Left lung (tissue), 10 donors: ENCODE measurements around the gene PLA2G6. TPM values are rescaled to one million over a fixed set of nuclear protein-coding genes. Genes with fewer than 3 reads are reported as not detected.
A peak's percentile ranks its signal among the peaks of the same experiment; 100 is the strongest.
"Not testable (repeated sequence)": the region's sequence is repeated elsewhere in the genome, so short reads cannot be mapped to it uniquely, and the experiment has no call there.

Experiments
- ATAC-seq: fragments of 200-7000 bp; cut with Tn5 transposase; one replicate; pipeline ENCODE4 v1.9.1; 2020; ENCODE audit warnings: moderate library complexity
- DNase-seq, 4 donors: peaks; one replicate each; pipeline ENCODE4 v3.0.0-alpha.2; 2013 to 2020
- H3K27ac ChIP-seq, 2 donors: fragments of 200-600 bp; sonication (generic) in 1 of 2; one replicate each; pipeline versions ENCODE4 v1.5.0 to v1.8.0; 2020 to 2021
- H3K27me3 ChIP-seq, 2 donors: fragments of 200-600 bp; sonication (generic) in 1 of 2; one replicate each; pipeline versions ENCODE4 v1.5.0 to v1.8.0; 2020 to 2021
- H3K36me3 ChIP-seq, 2 donors: fragments of 200-600 bp; sonication (generic) in 1 of 2; one replicate each; pipeline versions ENCODE4 v1.5.0 to v1.8.0; 2020 to 2021
- H3K4me1 ChIP-seq, 2 donors: fragments of 200-600 bp; one replicate each; pipeline ENCODE4 v1.8.0; 2021
- H3K4me3 ChIP-seq, 2 donors: fragments of 200-600 bp; sonication (generic) in 1 of 2; one replicate each; pipeline versions ENCODE4 v1.5.0 to v1.8.0; 2020 to 2021; ENCODE audit warnings: mild to moderate bottlenecking in 1 of 2
- H3K9me3 ChIP-seq, 2 donors: fragments of 200-600 bp; sonication (generic) in 1 of 2; one replicate each; pipeline versions ENCODE4 v1.5.0 to v1.8.0; 2020 to 2021
- intact Hi-C, 2 donors: fragments of 100-400 bp; cut with DNase I; formaldehyde crosslinking; loops; one replicate each; pipeline versions ENCODE4 v1.11.2 to v1.14.2; 2022
- polyA plus RNA-seq, 6 donors: library from polyadenylated mRNA; unstranded; fragments of 120-200 nt; gene quantifications; one replicate each; pipeline ENCODE4 v1.2.1, GENCODE V29; 2013; ENCODE audit not compliant: insufficient read length in 6 of 6
- total RNA-seq, 2 donors: library from RNA; stranded (reverse); fragmentation: NEBNext Ultra II Directional; extraction: Animal tissue kit (Norgen Biotek cat#: 25700); gene quantifications; one replicate each; pipeline ENCODE4 v1.2.1, GENCODE V29; 2021
- TF ChIP-seq, protein P1 (sequence below), 2 donors: fragments of 200-600 bp; sonication (generic) in 1 of 2; IDR thresholded peaks; one replicate each; pipeline versions ENCODE4 v1.5.0 to v1.8.0; 2021; ENCODE audit warnings: antibody characterized with exemption in 2 of 2
- donor health status: DM: no; HTN: yes; CAD: no.
- donor health status: DM: no; HTN: no; CAD: no.

PLA2G6 gene
- total and polyA plus RNA-seq, 8 donors, result 29.8 to 44.1 (median 35.7) TPM

DNA sequence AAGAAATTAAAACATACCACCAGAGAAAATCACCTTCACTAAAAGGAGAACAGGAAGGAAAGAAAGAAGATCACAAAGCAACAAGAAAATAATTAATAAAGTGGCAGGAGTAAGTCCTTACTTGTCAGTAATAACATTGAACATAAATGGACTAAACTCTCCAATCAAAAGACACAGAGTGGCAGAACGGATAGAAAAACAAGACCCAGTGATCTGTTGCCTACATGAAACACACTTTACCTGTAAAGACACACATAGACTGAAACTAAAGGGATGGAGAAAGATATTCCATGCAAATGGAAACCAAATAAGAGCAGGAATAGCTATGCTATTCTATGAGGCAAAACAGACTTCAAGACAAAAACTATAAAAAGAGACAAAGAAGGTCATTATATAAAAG, 25.9 kb downstream of the PLA2G6 start:
- Histone ChIP-seq H3K9me3 (no peaks in the 10 kb centered on the region), H3K4me3 (no peak overlapping the region), H3K27me3 (no peaks in the 10 kb centered on the region), H3K36me3 (no peaks in the 10 kb centered on the region), H3K27ac (no peak overlapping the region), H3K4me1 (no peaks in the 10 kb centered on the region)
- DNase-seq, result no peak
- TF ChIP-seq, protein P1, sequence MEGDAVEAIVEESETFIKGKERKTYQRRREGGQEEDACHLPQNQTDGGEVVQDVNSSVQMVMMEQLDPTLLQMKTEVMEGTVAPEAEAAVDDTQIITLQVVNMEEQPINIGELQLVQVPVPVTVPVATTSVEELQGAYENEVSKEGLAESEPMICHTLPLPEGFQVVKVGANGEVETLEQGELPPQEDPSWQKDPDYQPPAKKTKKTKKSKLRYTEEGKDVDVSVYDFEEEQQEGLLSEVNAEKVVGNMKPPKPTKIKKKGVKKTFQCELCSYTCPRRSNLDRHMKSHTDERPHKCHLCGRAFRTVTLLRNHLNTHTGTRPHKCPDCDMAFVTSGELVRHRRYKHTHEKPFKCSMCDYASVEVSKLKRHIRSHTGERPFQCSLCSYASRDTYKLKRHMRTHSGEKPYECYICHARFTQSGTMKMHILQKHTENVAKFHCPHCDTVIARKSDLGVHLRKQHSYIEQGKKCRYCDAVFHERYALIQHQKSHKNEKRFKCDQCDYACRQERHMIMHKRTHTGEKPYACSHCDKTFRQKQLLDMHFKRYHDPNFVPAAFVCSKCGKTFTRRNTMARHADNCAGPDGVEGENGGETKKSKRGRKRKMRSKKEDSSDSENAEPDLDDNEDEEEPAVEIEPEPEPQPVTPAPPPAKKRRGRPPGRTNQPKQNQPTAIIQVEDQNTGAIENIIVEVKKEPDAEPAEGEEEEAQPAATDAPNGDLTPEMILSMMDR (IDR thresholded peaks at IDR 0.05), result no peak
- intact Hi-C loops, result no loop called here
- ATAC-seq, result no peak

DNA sequence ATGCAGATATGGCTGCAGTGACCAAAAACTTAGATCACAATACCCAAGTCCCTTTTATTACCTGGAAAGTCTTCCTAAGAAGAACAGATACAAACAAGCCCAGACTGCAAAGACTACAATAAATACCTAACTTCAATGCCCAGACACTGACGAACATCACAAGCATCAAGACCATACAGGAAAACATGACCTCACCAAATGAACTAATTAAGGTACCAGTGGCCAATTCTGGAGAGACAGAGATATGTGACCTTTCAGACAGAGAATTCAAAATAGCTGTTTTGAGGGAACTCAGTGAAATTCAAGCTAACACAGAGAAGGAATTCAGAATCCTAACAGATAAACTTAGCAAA, 27.1 kb downstream of the PLA2G6 start:
- ATAC-seq, H3K9me3 ChIP-seq, H3K36me3 ChIP-seq, H3K27ac ChIP-seq, H3K4me3 ChIP-seq, H3K27me3 ChIP-seq, intact Hi-C loops, DNase-seq, H3K4me1 ChIP-seq: not testable (repeated sequence)

- Histone ChIP-seq H3K27ac (no peak overlapping the region), H3K36me3 (no peaks in the 10 kb centered on the region), H3K4me1 (no peaks in the 10 kb centered on the region), H3K4me3 (no peak overlapping the region), H3K27me3 (no peaks in the 10 kb centered on the region), H3K9me3 (no peaks in the 10 kb centered on the region)
- TF ChIP-seq, protein P1 (IDR thresholded peaks at IDR 0.05), result no peak
- DNase-seq (no peak), ATAC-seq (no peak)
- intact Hi-C loops, result no loop called here
These were observed 27.6 kb downstream of the PLA2G6 start for GRCh38 chr22:38153821-38154562.

GRCh38 chr22:38151126-38151500, 30.5 kb downstream of the PLA2G6 start:
- H3K27me3 ChIP-seq, result no peaks in the 10 kb centered on the region
- H3K9me3 ChIP-seq, result no peaks in the 10 kb centered on the region
- DNase-seq (no peak), ATAC-seq (no peak)
- TF ChIP-seq, protein P1 (IDR thresholded peaks at IDR 0.05), result no peak
- intact Hi-C loops, result no loop called here
- no peak overlapping the region for H3K27ac ChIP-seq
- H3K4me3 ChIP-seq, result no peak overlapping the region
- no peaks in the 10 kb centered on the region for H3K36me3 ChIP-seq
- peaks cover 0 to 19% of the 10 kb centered on the region in 2 donors for H3K4me1 ChIP-seq

- no peaks in the 10 kb centered on the region for H3K9me3 ChIP-seq
- ATAC-seq (no peak), DNase-seq (no peak)
- H3K36me3 ChIP-seq, result no peaks in the 10 kb centered on the region
- H3K4me1 ChIP-seq, result peaks cover 0 to 19% of the 10 kb centered on the region in 2 donors
- H3K27ac ChIP-seq, result peak overlapping the region in 1 of 2 donors; percentile 72
- no peaks in the 10 kb centered on the region for H3K27me3 ChIP-seq
- H3K4me3 ChIP-seq, result no peak overlapping the region
- TF ChIP-seq, protein P1 (IDR thresholded peaks at IDR 0.05), result no peak
- intact Hi-C loops, result no loop called here
These were observed 33.4 kb downstream of the PLA2G6 start for GRCh38 chr22:38148245-38148644.

- H3K4me1 ChIP-seq, result peaks cover 0 to 19% of the 10 kb centered on the region in 2 donors
- DNase-seq, intact Hi-C loops, H3K27me3 ChIP-seq, H3K4me3 ChIP-seq, H3K27ac ChIP-seq, H3K36me3 ChIP-seq, ATAC-seq, H3K9me3 ChIP-seq: not testable (repeated sequence)
These were observed 35.5 kb downstream of the PLA2G6 start for GRCh38 chr22:38146166-38146565.
